NCI-H2171 (cell line): ENCODE data around the gene FARP1.
A peak's percentile ranks its signal among the peaks of the same experiment; 100 is the strongest.

Experiments
- DNase-seq: peaks from one replicate; lab custom pipeline; 2025; lab: John Stamatoyannopoulos, UW

FARP1 gene

DNA sequence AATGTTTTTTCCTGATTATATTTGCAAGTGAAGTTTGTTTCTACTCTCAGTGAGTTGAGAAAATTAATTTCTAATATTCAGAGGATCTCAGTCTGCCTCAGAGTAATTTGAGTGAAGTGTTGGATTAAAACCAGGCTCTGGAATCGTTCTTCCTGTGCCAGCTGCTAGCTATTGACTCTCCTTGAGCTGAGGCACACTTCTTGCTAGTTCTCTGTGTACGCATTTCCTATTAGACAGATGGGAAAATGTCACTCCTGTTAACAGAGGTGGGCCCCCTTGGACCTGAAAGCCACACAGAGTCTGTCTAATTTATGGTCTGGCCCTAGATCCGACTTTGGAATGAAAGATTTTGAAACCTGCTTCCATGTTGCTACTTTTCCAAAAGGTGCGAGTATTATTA lies 141.8 kb downstream of the FARP1 start:
- DNase-seq, result peak; percentile 64

GRCh38 chr13:98285317-98285716 lies 142.4 kb downstream of the FARP1 start:
- DNase-seq, result peak; percentile 71

GRCh38 chr13:98285852-98286594 lies 143.1 kb downstream of the FARP1 start:
- DNase-seq, result peak; percentile 9

- DNase-seq, result no peak
Measured at GRCh38 chr13:98286799-98287198, 143.9 kb downstream of the FARP1 start.

DNA sequence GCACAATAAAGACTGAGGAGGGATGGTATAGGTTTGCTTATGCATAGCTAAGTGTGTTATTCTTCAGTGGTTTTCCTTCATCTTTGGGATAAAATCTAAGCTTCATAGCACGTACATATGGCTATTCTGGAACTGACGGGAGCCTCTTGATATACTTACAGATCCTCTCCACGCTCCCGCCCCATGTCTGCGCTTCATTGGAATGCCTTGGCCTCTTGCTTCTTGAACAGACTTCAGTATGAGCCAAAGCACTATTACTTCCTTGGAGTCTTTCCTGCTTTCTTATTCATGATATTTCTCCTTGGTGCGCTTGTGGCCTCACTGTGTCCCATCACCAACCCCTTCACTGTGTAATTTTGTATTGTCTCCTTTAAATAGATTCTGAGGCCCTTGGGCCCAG lies 145.3 kb downstream of the FARP1 start:
- DNase-seq, result no peak

- DNase-seq, result peak; percentile 60
Measured at GRCh38 chr13:98289339-98289945, 146.5 kb downstream of the FARP1 start.

DNA sequence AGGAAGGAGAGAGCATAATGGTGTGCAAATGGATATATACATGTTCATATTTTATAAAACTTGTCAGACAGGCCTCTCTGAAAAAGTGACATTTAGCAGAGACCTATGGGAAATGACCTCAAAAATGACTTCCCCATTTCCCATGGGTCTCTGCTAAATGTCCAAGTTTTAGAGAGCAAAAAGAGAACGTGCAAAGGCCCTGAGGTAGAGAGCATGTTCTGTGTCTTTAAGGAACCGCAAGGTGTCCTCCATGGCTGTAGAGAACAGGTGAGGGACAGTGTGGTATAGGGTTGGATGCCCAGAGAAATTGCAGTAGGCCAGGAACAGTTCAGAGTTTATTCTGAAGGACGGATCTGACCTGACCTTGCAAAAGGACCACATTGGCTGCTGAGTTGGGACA lies 147.4 kb downstream of the FARP1 start:
- no peak for DNase-seq

- DNase-seq, result no peak
Measured at GRCh38 chr13:98291658-98292057, 148.8 kb downstream of the FARP1 start.

DNA sequence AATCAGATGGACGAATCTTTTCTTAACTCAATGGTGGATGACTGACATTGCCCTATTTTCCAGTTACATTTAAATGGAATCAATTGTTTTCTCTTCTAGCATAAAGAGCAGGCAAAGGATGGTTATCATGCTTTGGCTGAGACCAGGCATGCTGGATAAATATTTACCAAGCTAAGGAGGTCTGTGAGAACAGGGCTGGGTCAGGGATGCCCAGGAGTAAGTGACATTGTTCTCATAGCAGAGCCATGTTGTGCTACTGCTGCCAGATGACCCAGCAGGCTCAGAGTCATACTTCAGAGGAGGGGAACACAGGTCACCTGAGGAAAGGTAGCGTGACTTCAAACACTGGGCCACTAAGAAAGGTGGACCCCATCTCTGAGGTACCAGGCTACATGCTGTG lies 150.2 kb downstream of the FARP1 start:
- DNase-seq, result no peak

DNA sequence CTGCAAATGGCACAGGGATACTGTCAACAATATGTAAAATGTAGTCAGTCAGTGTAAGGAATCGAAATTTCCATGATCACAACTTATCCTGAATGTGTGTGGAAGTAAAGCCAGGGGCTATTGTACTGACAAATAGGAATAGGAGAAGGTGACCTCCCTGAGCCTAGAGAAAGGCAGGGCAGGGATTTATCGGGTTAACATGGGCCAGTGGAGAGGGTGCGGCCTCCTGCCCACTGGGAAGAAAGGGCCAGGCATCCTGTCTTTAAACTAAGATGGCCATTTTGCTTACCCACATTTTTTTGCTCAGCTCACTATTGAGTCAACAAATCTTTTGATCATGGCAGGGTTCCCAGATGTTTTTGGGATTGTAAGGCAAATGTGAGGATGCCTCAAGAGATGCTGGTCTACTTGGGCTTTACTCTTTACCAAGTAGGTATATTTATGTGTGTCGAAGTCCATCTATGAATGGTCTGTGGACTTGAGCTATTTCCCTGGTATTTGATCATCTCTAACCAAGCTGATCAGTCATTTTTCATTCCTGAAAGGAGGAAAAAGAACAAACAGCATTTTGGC lies 150.8 kb downstream of the FARP1 start:
- DNase-seq, result no peak

DNA sequence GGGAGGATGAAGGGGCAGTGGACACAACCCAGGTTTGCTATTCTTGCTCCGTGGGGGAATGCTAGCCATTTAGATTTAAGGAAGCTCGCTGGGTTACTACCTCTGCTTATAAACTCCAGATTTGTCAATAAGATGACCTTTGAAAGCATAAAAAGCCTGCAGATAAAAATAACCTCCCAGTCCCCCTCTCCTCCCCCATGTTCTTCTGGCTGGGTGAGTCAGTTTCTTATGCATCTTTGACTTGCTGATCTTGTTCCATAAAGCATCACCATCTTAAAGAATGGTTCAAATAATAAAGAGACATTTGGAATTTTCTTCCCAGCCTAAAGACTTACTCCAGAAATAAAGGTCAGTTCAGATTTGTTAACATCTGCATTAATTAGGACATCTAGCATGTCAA lies 152.5 kb downstream of the FARP1 start:
- DNase-seq, result no peak

GRCh38 chr13:98297051-98297450 lies 154.2 kb downstream of the FARP1 start:
- no peak for DNase-seq

GRCh38 chr13:98297745-98298144 lies 154.9 kb downstream of the FARP1 start:
- DNase-seq, result no peak

GRCh38 chr13:98298599-98298998 lies 155.7 kb downstream of the FARP1 start:
- DNase-seq, result no peak

DNA sequence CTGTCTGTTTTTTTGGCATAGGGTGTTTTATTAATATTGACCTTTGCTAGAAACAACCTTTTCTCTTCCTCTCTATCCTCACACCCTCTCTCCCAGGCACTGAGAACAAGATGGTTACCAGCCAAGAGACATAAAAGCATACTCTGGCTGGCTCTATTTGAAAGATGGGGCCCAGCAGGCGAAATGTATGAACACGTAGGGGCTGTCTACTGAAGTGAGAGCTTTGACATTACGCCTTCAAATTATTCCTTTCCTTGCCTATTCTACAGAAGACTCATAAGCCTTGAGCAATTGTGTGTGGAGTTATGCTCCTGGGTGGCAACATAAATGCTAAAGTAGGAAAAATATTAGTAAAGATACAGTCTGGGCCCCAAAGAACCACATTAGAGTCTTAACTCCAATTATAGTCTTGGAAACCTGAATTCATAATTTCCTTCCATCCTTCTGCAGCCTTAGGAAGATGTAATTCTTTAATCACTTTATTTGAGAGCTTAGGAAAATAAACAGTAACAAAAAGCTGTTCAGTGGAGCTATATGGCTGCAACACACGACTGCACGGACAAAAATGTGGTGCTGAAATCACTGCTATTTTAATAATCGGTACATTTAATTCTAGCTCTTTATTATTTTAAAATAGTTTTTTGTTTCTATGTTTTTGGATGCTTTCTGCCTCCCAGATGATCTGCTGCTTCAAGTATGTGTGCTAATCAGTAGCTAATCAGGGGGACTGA lies 156.5 kb downstream of the FARP1 start:
- no peak for DNase-seq

DNA sequence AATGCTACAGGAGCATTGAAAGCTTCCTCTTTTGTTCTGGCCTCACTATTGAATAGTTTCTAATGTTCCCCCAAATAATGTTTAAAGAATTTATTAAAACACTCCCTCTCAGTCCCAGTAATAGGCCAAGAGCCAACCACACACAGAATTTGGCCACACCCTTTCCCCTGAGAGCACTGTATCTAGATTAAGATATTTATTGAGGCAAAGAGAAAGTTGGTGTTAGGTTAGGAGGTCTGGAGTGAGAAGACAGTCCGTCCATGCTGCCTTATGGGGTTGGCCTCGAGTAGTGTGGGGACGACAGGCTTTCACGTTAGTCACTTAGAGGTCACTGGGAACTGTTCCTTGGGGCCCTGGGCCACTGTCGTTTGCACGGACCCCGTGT lies 157.1 kb downstream of the FARP1 start:
- no peak for DNase-seq

DNA sequence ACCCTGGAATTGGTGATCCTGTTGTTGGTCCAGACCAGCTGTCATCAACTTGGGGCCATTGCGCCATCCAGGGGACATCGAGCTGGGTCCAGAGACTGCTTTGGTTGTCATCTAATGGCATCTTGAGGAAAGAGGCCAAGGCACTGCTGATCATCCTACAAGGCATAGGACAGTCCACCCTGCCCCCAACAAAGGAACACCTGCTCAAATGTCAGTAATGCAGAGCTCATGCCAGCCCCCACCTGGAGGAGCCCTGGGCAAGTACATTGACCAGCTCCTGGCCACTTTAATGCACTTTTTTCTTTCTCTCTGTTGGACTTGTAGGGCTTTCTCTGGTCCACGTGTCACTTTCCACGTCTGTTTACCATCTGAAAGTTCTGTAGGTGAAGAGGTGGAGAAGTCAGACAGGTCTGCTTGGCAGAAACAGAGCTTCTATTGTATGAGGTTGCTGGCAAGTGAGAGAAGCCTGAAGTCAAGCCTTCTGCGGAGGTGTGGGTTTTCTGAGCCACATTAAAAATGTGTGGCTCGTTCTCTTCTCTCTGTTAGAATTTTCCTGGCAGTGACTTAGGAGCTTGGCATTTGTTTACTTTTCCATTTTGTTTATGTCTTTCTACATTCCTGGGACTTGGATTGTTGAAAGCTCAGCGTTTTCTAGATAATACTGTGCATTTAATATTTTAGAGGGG lies 158.2 kb downstream of the FARP1 start:
- DNase-seq, result no peak

DNA sequence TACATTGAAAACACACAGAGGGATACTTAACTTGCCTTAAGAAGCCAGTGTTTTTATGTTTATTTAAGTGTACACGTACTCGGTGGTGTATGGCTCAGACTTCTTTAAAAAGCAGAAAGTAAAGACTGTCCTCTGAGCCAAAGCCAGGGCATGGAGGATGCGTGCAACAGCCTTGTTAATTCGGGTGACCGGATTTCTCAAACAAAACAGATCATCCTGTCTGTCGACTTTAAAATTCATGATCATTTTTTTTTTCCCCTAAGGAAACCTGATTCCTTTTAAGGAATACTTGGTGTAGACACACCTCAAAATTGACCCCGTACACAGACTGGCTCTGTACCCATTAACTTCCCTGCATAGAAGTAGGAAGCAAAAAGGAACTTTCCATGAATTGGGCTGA lies 158.8 kb downstream of the FARP1 start:
- DNase-seq, result no peak

DNA sequence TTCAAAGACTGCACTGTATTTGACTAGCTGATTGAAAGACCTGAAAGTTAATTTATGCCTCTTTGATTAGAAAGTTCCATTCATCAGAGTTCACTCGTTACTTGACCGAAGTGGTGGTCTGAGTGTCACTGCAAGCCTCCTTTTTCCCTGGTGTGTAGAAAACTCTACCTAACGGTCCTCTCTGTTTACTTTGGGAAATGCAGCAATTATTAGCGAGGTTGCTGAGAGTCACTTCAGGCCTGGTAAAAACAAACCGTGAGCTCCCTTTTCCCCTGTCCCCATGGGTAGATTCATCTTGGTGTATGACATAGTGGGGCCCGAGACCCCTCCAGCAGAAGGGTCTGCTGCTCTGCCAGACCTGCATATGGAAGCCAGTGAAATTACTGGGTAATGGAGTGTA lies 161.0 kb downstream of the FARP1 start:
- no peak for DNase-seq

- DNase-seq, result no peak
Measured at GRCh38 chr13:98305670-98306069, 162.8 kb downstream of the FARP1 start.

DNA sequence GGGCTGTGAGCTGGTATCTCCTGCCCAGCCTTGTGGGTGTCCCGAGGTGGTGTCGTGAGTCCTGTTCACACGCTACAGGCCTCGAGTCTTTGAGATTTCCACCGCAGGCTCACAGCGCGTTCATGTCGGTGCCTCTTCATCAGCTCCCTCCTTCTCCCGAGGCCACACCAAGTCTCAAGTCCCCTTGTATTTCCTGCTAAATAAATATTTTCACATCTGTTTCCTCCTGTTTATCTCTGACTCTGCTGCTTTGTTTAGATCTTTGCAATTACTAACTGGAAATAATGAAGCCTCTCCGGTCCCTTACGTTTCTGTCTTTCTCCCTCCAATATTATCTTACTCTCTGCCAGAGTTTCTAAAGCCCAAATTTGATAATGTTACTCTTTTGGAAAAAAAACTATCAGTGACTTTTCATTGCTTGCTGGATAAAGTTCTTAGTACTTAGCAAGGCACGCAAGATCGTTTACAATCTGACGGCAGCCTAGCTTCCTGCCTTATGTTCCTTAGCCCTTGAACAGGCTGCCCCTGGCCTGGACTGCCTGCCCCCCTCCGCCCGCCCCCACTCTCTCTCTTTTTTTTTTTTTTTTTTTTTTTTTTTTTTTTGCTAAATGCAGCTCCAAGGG lies 164.7 kb downstream of the FARP1 start:
- DNase-seq, result no peak
